GM19438 (cell line): Measurements from ENCODE around the gene PPARA.

Source experiments
- ATAC-seq: cut with Tn5 transposase; IDR thresholded peaks from one replicate; pipeline ENCODE4 v1.9.1; 2021; ENCODE audit warnings: low read depth; ENCODE audit not compliant: unreplicated experiment

The PPARA gene

DNA sequence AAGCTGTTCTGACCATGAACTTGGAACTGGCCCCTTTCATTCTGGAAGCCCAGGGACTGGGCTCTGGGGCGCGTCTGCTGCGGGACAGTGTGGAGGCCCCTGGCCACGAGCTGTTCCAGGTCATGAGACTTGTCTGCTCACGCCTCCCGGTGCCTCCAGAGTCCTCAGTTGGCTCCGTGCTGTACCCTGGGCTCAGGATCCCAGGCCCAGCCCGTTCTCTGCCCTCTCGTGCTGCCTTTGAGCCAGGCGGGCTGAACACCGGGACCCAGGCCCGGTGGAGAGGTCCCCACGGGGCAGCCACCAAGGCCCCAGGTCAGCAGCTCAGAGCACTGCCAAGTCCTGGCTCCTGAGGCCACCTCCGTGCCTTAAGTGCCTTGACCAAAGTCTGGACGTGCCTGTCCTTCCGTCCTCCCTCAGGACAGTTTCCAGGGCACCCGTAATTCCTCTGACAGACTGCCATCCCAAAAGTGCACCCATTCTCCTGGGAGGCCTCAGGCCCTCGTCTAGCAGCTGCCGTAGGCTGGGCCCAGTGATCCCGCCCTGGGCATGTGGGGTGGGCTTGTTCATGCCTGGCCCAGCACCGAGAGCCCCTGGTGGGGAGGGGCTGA is 36.3 kb upstream of the PPARA start:
- no peak for ATAC-seq

DNA sequence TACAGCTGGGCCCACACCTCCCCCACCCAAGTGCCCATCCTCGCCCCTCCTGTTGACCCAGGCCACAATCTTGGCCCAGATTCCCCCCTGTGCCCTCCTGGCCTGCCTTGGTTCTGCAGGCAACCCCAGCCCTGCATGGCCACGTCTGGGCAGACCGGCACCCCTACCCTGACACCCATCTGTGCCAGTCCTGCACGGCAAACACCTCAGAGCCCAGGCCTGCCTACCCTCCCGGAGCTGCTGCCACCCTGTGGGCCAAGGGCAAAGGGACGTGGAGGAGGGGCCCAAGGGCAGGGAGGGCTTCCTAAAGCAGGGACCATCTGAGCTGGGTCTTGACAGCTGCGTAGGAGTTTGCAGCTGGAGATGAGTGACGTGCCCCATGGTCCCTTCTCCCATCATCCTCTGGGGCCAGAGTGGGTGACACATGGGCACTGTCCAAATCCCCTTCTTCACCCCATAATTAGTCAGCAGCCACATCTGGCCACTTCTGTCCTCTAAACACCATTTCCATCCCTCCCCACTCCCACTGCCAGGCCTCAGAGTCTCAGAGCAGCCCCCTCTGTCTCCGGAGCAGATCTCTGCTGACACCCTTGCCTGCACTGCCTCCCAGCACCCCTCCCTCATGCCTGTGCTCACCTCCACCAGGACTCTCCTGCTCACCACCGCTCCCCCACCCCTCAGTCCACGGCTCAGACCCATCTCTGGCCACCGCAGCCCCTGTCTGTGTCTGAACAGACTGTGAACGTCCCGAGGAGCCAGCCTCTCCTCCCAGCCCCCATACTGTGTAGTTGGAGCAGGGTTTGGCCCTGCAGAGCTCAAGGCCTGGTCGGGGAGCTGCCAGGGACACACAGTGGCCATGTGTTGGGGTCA is 35.6 kb upstream of the PPARA start:
- no peak for ATAC-seq

DNA sequence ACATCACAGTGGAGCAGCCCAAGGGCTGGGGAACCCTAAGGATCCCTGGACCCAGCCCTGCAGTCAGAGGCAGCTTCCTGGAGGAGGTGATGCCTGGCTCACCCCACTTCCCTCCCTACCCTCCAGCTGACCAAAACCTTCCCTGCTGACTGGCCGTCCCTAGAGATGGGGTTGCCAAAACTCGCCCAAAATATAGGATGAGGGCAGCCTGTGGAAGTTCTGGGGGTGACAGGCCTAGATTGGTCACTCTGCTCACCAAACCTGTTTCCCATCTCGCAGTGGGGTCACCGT is 35.0 kb upstream of the PPARA start:
- ATAC-seq = no peak

DNA sequence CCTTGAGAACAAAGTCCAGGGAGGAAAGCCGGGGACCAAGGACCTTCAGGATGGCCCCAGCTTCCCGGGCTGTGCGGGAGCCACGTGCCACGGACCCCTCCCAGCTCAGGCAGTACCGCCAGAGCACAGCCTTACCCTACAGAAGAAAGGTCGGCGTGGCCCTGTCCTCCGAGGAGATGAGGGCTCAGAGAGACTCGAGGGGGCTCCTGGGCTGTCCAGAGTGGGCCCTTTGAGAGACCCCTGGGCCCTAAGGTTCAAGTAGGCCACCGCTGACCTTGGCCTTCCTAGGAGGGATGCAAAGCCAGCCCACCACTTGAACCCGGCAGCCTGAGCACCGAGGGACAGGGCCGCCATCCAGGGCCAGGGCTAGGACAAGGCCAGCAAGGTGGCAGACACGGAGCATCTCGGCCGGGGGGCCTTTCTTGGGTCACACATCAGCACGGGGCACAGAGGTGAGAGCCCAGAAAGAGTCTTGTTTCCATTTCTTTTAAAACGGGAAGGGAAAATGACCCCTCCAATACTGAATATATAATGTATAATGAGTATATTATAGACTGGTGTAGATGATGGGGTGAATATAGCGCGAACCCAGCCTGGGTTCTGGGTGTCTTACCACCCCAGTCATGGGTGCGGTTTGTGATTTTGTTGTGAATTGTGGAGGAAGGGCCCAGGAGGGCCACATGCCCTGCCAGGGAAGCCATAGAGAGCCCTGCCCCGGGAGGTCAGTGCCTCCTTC is 34.4 kb upstream of the PPARA start:
- no peak for ATAC-seq

DNA sequence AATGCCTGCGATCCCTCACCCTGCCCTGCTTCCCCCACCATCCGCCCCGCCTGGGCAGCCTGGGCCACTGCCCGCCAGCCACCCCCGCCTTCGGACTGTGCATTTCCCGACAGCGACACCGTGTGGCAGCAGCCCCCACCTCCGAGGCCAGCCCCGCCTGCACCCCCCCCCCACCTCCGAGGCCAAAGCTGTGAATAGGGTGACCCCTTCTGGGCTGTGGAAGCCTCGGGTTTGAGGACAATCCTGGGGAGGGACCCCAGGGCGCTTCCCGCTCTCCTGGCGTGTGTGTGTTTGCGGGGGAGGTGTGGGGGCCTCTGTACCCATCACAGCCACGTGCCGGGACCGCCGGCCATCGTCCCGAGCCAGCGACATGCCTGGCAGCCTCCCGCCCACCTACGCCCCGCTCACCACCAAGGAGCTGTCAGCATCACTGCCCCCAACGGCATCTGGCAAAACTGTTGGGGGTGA is 33.8 kb upstream of the PPARA start:
- ATAC-seq = no peak

DNA sequence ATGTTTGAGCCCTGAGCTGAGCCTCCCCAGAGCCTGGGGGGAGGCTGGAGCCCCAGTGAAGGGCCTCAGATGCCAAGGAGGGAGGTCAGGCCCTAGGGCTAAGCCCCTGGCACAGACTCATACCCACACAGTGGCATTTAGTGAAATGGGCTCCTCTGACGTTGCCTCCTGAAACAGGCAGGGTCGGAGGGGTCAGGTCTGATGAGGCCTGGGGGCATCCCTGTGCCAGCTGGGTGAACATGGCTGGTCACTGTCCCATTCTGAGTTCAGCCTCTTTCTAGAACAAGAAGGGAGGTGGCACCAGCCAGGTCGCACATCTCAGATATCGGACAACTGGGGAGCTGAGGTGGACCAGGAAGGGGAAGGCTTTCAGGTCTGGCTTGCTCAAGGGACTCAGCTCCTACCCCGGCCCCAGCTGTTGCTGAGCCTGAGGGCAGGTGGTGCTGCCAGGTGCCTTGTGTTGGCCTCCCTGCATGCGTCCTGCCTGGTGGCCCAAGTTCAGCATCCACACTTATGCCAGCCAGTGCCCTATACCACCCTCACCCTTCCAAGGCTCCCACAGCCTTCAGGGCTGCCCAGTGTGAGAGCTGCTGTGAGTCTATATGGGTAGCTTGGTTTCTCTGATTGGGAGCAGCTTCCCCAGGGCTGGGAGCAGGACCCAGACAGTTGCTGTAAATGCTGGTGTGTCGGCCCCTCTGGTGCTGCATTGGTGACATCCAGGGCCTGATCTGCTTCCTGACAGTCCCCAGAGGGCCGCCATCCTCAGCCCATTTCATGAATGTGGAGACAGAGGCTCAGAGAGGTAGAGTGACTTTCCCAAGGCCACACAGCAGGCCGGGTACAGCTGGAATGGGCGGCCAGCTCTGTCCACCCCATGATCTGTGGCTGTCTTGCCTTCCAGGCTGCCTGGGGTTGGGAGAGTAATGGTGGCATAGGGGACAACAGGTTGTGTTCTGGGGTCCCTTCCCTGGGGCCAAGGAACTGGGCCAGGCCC is 32.8 kb upstream of the PPARA start:
- ATAC-seq = no peak

DNA sequence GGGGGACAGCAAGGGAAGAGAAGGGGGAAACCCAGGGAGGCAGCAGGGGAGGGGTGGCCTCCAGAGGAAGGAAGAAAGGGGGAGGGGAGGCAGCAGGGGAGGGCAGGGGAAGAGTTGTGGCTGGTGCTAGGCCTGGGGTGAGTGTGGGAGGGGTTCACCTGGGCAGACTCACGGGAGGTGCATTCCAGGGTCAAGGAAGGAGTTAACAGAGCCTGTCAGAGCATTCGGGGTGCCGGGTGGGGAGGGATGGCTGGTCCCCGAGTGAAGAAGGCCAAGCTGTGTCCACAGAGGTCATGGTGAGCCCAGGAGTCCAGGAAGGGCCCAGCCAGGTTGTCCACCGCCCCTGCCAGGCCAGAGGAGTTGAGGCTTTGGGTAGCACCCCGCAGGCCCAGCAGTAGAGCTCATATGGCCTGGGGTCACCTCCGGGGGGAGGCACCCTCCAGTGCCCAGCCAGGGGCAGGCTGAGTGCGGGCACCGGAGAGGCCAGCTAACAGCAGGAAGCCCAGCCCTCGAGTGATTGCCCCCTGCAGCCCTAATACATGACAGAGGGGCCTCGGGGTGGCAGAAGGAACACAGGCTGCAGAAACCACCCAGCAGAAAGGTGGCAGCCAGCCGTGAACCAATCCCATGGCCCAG is 31.1 kb upstream of the PPARA start:
- no peak for ATAC-seq

DNA sequence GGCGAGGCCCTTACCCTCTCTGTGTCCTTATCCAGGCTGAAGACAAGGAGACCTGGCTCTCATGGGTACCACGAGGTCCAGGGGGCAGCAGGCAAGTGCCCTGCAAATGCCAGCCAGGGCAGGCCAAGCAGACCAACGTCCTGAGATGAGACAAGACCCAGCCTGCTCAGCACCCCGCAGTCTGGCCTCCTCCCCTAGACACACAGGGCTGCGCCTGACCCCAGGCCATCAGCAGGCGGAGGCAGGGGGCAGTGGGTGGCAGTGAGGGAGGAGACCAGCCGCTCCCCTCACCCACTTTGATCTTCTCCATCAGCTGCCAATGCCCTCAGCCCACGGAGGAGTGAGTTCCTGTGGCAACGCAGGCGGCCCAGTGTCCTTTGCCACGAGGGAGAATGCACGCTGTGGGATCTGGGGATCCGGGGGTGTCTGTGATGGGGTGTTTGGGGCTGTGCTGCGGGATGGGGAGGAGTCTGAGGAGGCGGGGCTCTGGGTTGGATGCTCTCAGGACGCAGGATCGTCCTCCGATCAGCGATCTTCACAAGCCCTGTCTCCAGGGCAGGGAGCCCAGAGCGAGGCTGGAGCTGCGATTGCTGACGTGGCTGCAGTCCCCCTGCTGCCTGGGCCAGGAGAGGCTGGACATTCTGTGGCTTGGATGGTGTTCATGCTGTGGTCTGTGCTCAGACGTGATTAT is 30.5 kb upstream of the PPARA start:
- no peak for ATAC-seq

DNA sequence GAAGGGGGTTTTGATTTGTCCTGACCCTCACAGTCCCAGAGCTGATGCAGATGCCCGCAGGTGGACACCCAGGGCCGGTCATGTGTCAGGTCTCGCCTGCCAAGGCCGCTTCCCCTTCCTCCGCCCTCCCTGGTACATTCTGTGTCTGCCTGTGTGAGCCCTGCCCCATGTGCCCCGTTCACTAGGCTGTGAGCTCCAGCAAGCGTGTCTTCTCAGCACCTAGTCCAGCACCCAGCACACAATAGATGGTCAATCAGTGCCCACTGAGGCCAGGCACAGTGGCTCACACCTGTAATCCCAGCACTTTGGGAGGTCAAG is 29.9 kb upstream of the PPARA start:
- no peak for ATAC-seq

DNA sequence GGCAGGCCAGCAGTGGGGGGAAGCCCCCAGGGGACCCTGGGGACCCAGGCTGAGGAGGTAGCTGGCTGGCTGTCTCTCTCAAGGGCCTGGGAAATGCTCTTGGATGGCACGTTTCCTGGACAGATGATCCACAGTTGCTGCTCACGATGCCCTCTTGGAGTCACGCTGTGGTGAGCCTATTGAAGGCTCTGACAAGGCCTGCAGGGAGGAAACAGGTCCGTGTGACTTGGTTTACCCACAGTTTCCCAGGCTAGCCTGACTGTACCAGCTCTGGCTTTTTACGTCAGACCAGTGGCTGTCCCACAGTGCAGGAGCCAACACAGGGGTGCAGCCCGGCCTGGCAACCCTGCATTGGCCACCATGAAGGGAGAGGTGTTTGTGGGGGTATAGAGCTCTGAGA is 29.2 kb upstream of the PPARA start:
- no peak for ATAC-seq

DNA sequence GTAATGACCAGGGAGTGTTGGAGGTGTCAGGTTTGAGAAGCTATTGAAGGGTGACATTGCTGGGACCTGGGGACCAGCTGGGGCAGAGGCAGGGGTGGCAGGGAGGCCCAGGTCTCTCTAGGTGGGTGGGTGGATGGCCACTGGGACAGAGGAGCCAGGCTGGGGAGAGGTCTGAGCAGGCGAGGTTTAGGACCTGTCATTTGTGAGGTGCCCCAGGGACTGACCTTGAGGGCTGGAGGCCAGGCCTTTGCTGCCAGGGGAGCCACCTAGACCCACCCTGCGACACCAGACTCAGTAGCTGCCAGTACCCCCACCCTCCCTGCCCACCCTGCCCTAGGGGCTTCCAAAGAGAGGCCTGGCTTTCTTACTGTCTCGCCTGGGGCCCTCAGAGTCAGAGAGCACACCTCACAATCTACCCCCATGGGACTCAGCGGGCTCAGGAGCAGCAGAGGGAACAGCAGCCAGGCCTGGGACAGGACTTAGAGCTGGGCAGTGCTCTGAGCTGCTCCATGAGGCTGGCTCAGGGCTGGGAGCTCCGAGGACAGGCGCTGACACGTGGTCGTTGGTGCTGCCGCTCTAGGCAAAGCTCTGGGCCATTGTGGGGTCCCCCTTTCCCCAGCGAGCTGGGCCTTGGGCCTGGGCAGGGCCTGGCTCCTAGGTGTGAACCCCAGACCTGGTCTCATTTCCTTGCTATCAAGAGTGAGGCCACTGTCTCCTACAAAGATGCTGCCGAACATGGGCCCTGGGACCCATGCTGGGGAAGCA is 28.6 kb upstream of the PPARA start:
- ATAC-seq = no peak

DNA sequence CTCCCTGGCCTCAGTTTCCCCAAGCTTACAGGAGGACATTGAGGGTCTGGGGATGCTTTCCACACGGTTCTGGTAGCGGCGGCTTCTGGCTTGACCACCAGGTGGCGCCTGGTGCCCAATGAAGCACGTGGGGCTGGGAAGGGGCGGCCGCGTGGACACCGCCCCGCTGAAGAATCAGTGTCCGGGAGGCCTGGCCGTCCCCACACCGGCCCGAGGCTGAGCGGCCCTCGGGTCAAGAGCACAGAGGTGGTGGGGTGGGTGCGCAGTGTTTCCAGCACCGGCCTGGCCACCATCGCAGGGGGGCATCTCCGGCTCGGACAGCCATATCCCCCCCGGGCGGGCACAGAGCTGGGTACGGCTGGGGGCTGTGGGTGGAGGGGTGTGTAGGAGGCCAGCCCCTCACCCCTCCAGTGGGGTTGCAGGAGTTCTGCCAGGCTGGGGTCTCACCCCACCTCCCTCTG is 27.8 kb upstream of the PPARA start:
- ATAC-seq = no peak

DNA sequence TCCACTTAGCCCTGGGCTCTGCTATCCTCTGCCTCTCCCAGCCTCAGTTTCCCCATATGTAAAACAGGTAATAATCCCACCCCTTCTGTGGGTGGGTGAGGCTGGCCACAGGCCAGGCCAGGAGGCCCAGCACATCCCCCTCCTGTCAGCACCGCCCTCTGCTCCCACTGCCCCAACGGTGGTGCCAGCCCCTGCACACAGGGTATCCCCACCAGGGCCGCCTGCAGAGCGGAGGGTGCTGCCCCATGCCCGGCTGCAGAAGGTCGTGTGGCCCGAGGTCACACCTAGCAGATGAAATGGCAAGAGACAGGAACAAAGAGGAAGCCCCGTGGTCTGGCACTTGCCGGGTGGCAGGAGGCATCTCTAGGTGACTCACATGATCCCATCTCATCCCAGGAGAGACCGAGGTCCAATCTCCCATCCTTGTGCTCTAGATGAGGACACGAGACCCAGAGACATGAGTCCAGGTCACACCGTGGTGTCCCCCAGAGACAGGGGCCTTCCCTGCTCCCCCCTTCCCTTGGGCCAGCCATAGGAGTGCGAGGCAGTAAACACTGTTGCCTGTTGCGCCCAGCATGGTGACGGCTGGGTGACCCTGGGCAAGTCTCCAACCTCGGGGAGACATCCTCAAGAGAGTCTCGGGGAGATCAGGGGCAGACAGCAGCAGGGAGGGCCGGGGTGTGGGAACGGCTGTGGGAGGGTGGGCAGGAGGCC is 27.2 kb upstream of the PPARA start:
- no peak for ATAC-seq

DNA sequence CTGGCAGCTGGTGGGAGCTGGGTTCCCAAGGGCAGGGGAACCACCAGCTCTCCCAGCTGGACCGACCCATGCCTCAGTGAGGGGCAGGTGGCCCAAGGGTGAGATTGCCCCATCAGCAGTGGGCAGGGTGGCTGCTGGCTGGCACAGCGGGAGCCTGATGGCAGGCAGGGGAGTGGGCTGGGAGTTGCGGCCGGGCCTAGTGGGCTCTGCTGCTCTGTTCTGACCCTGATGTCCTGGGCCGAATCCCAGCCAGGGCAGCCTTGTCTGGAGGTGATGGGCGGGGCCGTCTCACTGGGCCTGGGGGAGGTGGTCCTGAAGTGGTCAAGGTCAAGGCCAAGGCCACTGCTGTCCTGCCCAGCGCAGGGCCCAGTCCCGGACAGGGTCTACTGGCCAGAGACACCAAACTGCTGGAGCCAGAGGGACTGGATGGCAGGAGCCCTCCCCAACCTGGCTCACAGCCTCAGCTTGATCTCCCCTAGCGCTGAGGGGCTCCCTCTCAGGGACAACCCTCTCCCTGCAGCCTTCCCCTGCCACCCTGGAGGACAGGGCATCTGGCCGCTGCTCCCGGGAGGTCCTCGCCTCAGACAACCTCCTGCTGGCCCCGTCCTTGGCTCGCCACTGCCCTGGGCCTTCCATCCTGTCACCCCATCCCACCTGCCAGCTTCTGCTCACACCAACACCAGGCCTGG is 26.5 kb upstream of the PPARA start:
- no peak for ATAC-seq

DNA sequence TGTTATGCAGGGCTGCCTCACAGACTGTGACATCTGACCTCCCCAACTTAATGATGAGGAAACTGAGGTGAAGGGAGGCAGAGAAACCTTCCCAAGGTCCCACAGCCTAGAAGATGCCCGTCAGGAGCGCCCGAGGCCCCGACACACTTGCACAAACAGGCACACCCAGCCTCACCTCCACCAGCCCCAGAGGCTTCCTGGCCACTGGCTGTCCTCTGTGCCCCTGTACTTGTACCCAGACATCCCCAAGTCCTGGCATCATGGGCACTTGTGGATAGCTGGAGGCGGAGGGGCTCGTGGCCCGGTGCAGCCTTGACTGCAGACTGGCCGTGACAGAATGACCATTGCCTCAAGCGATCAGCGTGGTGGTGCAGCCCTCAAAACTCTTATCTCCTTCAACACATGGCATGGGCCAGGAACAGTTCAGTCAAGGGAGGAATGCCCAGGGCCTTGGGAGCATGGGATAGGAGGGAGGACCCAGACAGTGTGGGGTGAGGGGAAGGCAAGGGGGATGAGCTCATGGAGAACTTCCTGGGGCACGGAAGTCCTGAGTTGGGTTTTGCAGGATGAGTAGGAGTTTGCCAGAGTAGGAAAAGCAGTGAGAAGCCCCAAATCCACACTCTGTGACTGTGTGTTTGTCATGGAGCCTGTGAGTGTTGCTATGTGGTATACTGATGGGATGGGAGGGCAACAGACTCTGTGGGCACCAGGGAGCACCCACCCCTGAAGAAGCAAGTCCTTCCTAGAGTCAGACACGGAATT is 25.8 kb upstream of the PPARA start:
- ATAC-seq = no peak

DNA sequence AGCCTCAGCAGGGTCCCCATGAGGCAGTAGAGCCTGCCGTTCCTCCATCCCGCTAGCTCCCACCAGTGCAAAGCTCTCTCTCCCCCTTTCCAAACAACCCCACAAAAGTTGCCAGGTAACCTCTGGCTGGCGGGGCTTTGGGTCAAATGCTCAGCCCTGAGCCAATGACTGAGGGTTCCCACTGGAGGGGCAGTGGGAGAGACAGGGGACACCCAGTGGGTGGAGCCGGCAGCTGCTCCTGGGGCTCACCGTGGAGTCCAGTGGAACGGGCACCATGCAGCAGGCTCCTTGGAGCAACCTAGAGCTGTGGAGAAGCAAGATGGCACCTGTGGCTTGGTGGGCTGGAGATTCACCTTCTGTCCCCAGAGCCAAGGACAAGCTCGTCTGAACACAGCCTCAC is 25.0 kb upstream of the PPARA start:
- ATAC-seq = no peak
